ENCODE measurements around the gene MAP4.

Gene MAP4

GRCh38 chr3:47985381-47985780 lies 30.8 kb downstream of the MAP4 start (continued):
- no peak for TF ChIP-seq SCRT1 (tag by site-specific recombination; IDR thresholded peaks at IDR 0.05; ENCODE audit: borderline replicate concordance)
- TF ChIP-seq ZNF785 (tag by site-specific recombination; IDR thresholded peaks at IDR 0.05), result no peak
- no peak for TF ChIP-seq ZNF658 (tag by site-specific recombination; IDR thresholded peaks at IDR 0.05)
- TF ChIP-seq, protein P1, sequence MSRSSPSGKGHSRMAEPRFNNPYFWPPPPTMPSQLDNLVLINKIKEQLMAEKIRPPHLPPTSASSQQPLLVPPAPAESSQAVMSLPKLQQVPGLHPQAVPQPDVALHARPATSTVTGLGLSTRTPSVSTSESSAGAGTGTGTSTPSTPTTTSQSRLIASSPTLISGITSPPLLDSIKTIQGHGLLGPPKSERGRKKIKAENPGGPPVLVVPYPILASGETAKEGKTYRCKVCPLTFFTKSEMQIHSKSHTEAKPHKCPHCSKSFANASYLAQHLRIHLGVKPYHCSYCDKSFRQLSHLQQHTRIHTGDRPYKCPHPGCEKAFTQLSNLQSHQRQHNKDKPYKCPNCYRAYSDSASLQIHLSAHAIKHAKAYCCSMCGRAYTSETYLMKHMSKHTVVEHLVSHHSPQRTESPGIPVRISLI (tag by site-specific recombination; IDR thresholded peaks at IDR 0.05), result peak; percentile 79
- peak; percentile 3; the same call in 1 of the 2 replicates for TF ChIP-seq GLIS1 (tag by site-specific recombination; IDR thresholded peaks at IDR 0.05)
- peak; percentile 55; the same call in 1 of the 2 replicates for TF ChIP-seq BCL11A (tag by site-specific recombination; IDR thresholded peaks at IDR 0.05; ENCODE audit: low read depth)
- no peak for TF ChIP-seq PRDM1 (tag by site-specific recombination; IDR thresholded peaks at IDR 0.05)
- TF ChIP-seq, protein P2, sequence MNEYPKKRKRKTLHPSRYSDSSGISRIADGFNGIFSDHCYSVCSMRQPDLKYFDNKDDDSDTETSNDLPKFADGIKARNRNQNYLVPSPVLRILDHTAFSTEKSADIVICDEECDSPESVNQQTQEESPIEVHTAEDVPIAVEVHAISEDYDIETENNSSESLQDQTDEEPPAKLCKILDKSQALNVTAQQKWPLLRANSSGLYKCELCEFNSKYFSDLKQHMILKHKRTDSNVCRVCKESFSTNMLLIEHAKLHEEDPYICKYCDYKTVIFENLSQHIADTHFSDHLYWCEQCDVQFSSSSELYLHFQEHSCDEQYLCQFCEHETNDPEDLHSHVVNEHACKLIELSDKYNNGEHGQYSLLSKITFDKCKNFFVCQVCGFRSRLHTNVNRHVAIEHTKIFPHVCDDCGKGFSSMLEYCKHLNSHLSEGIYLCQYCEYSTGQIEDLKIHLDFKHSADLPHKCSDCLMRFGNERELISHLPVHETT (tag by site-specific recombination; IDR thresholded peaks at IDR 0.05), result 0 out of 2 replicates have a peak, but pooled peaks have one; percentile 32
- peak; percentile 65; the same call in 1 of the 2 replicates for TF ChIP-seq PRDM6 (tag by site-specific recombination; IDR thresholded peaks at IDR 0.05)
- peak; percentile 62; the same call in 1 of the 2 replicates for TF ChIP-seq ZEB2 (tag by site-specific recombination; IDR thresholded peaks at IDR 0.05)
- TF ChIP-seq, protein P3, sequence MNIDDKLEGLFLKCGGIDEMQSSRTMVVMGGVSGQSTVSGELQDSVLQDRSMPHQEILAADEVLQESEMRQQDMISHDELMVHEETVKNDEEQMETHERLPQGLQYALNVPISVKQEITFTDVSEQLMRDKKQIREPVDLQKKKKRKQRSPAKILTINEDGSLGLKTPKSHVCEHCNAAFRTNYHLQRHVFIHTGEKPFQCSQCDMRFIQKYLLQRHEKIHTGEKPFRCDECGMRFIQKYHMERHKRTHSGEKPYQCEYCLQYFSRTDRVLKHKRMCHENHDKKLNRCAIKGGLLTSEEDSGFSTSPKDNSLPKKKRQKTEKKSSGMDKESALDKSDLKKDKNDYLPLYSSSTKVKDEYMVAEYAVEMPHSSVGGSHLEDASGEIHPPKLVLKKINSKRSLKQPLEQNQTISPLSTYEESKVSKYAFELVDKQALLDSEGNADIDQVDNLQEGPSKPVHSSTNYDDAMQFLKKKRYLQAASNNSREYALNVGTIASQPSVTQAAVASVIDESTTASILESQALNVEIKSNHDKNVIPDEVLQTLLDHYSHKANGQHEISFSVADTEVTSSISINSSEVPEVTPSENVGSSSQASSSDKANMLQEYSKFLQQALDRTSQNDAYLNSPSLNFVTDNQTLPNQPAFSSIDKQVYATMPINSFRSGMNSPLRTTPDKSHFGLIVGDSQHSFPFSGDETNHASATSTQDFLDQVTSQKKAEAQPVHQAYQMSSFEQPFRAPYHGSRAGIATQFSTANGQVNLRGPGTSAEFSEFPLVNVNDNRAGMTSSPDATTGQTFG (tag by site-specific recombination; IDR thresholded peaks at IDR 0.05; ENCODE audit: borderline replicate concordance), result no peak
- TF ChIP-seq ZNF843 (tag by site-specific recombination; IDR thresholded peaks at IDR 0.05), result 0 out of 2 replicates have a peak, but pooled peaks have one; percentile 29
- no peak for TF ChIP-seq ZNF510 (tag by site-specific recombination; IDR thresholded peaks at IDR 0.05; ENCODE audit: insufficient replicate concordance)
- peak; percentile 21; the same call in 1 of the 2 replicates for TF ChIP-seq ZBTB17 (tag by site-specific recombination; IDR thresholded peaks at IDR 0.05)
- peak; percentile 78 for TF ChIP-seq ZNF629 (tag by site-specific recombination; IDR thresholded peaks at IDR 0.05)
- peak; percentile 35; the same call in 1 of the 2 replicates for TF ChIP-seq SP7 (tag by site-specific recombination; IDR thresholded peaks at IDR 0.05)
- TF ChIP-seq, protein P4, sequence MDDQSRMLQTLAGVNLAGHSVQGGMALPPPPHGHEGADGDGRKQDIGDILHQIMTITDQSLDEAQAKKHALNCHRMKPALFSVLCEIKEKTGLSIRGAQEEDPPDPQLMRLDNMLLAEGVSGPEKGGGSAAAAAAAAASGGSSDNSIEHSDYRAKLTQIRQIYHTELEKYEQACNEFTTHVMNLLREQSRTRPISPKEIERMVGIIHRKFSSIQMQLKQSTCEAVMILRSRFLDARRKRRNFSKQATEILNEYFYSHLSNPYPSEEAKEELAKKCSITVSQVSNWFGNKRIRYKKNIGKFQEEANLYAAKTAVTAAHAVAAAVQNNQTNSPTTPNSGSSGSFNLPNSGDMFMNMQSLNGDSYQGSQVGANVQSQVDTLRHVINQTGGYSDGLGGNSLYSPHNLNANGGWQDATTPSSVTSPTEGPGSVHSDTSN (CRISPR knock-in tag; IDR thresholded peaks at IDR 0.05), result no peak

- H3K4me1 ChIP-seq (ENCODE audit: control insufficient read depth, insufficient read depth, low read length), result peaks cover 4% of the 10 kb centered on the region
- no peak overlapping the region for H3K4me3 ChIP-seq (ENCODE audit: low read depth, low read length)
- H3K36me3 ChIP-seq (ENCODE audit: control insufficient read depth in 2 of 2, insufficient read depth in 1 of 2, low read length in 2 of 2), result peaks cover 0 to 5% of the 10 kb centered on the region in 2 experiments; a peak in 2 of 3 replicates
- no peak overlapping the region for H3K27ac ChIP-seq (ENCODE audit: extremely low read depth, low read depth, low read length)
- H3K9me3 ChIP-seq (ENCODE audit: control insufficient read depth, insufficient read depth, low read depth, low read length), result no peaks in the 10 kb centered on the region
- CTCF ChIA-PET, result interaction anchor here (0.5 to 1.4 kb wide), 4 partner anchors 65 to 166 kb away, joined by 3 to 4 read pairs (median 3); no protein-coding TSS in a partner anchor
- POLR2A ChIA-PET, result no interaction called here
- TF ChIP-seq RBAK (tag by site-specific recombination; IDR thresholded peaks at IDR 0.05) (no peak), KLF10 (tag by site-specific recombination; IDR thresholded peaks at IDR 0.05) (peak; percentile 65; the same call in 1 of the 2 replicates), ZBTB48 (tag by site-specific recombination; IDR thresholded peaks at IDR 0.05) (no peak), GLIS1 (tag by site-specific recombination; IDR thresholded peaks at IDR 0.05) (peak; percentile 54), SP7 (tag by site-specific recombination; IDR thresholded peaks at IDR 0.05) (peak; percentile 50), ZNF37A (tag by site-specific recombination; IDR thresholded peaks at IDR 0.05) (no peak), ZNF175 (tag by site-specific recombination; IDR thresholded peaks at IDR 0.05) (no peak), KLF16 (tag by site-specific recombination; IDR thresholded peaks at IDR 0.05) (no peak), ZNF394 (tag by site-specific recombination; IDR thresholded peaks at IDR 0.05; ENCODE audit: borderline replicate concordance) (no peak), KLF9 (tag by site-specific recombination; IDR thresholded peaks at IDR 0.05; ENCODE audit: low read depth) (no peak), ZXDB (tag by site-specific recombination; IDR thresholded peaks at IDR 0.05) (0 out of 2 replicates have a peak, but pooled peaks have one; percentile 40), ZBTB20 (tag by site-specific recombination; IDR thresholded peaks at IDR 0.05) (no peak)
- TF ChIP-seq, protein P1 (tag by site-specific recombination; IDR thresholded peaks at IDR 0.05), result peak; percentile 48; the same call in 1 of the 2 replicates
Measured at GRCh38 chr3:47984075-47984728, 32.0 kb downstream of the MAP4 start.

Measured in HEK293 (cell line).